Tibial nerve (tissue), 4 donors: Measurements from ENCODE around the gene RAP1GAP2.

ENCODE experiments used
- CTCF ChIP-seq, 5 experiments: fragments of 200-600 bp in 3 of 5; fragments of 450-650 bp in 2 of 5; sonication (generic) in 3 of 5; IDR thresholded peaks; one replicate each; pipeline ENCODE4 v1.5.1; 2016 to 2019; ENCODE audit warnings: antibody characterized with exemption in 5 of 5, mild to moderate bottlenecking in 3 of 5, moderate library complexity in 2 of 5
- EP300 ChIP-seq, 2 donors: sonication (generic); formaldehyde crosslinking; IDR thresholded peaks; one replicate each; pipeline ENCODE4 v1.6.1; 2017; ENCODE audit warnings: antibody characterized with exemption in 2 of 2, mild to moderate bottlenecking in 1 of 2

DNA sequence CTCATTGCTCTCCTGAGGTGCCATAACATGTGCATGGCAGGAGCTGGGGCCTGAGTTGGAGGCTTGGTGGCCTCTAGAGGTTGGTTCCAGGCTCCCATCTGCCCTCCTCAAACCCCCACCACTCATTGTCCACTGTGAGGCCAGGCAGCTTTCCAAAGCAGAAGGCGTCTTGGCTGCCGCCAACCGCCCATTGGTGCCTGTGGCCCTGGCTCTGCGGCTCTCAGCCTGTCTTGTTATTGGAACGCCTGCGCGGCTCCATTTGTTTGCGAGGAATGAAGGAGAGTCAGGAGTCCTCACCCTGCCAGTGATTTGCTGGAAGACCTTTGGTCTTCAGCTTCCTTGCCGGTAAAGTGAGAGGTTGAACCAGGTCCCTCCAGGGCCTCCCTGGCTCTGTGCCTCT, 223.5 kb downstream of the RAP1GAP2 start:
- no peak for TF ChIP-seq CTCF (IDR thresholded peaks at IDR 0.05)
- no peak for TF ChIP-seq EP300 (IDR thresholded peaks at IDR 0.05)
